IPS-18a (cell line): ENCODE data around the gene SLC27A5.

Experiments
- H3K27ac ChIP-seq: one replicate; pipeline ENCODE4 v1.5.1; 2013; ENCODE audit warnings: low read length
- H3K27me3 ChIP-seq: one replicate; pipeline ENCODE4 v1.6.1; 2013; ENCODE audit warnings: mild to moderate bottlenecking, low read length; ENCODE audit not compliant: control insufficient read depth, insufficient read depth
- H3K36me3 ChIP-seq: one replicate; pipeline ENCODE4 v1.6.1; 2013; ENCODE audit warnings: low read depth, low read length; ENCODE audit not compliant: control insufficient read depth
- H3K4me1 ChIP-seq: one replicate; pipeline ENCODE4 v1.6.1; 2013; ENCODE audit warnings: low read depth, low read length; ENCODE audit not compliant: control insufficient read depth
- H3K4me3 ChIP-seq: one replicate; pipeline ENCODE4 v1.5.1; 2013; ENCODE audit warnings: low read length
- H3K9ac ChIP-seq: one replicate; pipeline ENCODE4 v1.6.1; 2013; ENCODE audit warnings: mild to moderate bottlenecking, low read length, moderate library complexity
- H3K9me3 ChIP-seq: one replicate; pipeline ENCODE4 v1.6.1; 2013; ENCODE audit warnings: low read depth, low read length; ENCODE audit not compliant: control insufficient read depth

Gene SLC27A5

GRCh38 chr19:58511353-58512208 is at the start of gene SLC27A5:
SLC27A5 (minus strand) TSS chr19:58511992; CDS start chr19:58511955, 37 bp downstream.
- Histone ChIP-seq H3K4me3 (no peak within 1 kb of the TSS), H3K36me3 (no peaks in the 10 kb centered on the region), H3K27ac (no peak within 1 kb of the TSS), H3K4me1 (peaks cover 15% of the 10 kb centered on the region), H3K9ac (no peak within 1 kb of the TSS), H3K27me3 (no peaks in the 10 kb centered on the region), H3K9me3 (no peaks in the 10 kb centered on the region)

- no peak overlapping the region for H3K4me3 ChIP-seq
- H3K9ac ChIP-seq: no peak overlapping the region
- H3K9me3 ChIP-seq: no peaks in the 10 kb centered on the region
- peaks cover 11% of the 10 kb centered on the region for H3K36me3 ChIP-seq
- no peak overlapping the region for H3K27ac ChIP-seq
- H3K4me1 ChIP-seq: peaks cover 7% of the 10 kb centered on the region
- H3K27me3 ChIP-seq: no peaks in the 10 kb centered on the region
Observed at GRCh38 chr19:58560921-58561320, 49.1 kb upstream of the SLC27A5 start.

- H3K27ac ChIP-seq: peak overlapping the region; percentile 73
- H3K4me3 ChIP-seq: peak overlapping the region; percentile 92
- H3K36me3 ChIP-seq: peaks cover 12% of the 10 kb centered on the region
- H3K27me3 ChIP-seq: no peaks in the 10 kb centered on the region
- no peaks in the 10 kb centered on the region for H3K9me3 ChIP-seq
- H3K4me1 ChIP-seq: peaks cover 9% of the 10 kb centered on the region
- peak overlapping the region; percentile 98 for H3K9ac ChIP-seq
Observed at GRCh38 chr19:58560007-58560887, 48.5 kb upstream of the SLC27A5 start.

- Histone ChIP-seq H3K27me3 (no peaks in the 10 kb centered on the region), H3K27ac (peak overlapping the region; percentile 98), H3K4me1 (peaks cover 9% of the 10 kb centered on the region), H3K9ac (peak overlapping the region; percentile 98), H3K36me3 (peaks cover 12% of the 10 kb centered on the region), H3K9me3 (no peaks in the 10 kb centered on the region), H3K4me3 (peak overlapping the region; percentile 92)
Observed at GRCh38 chr19:58559275-58560006, 47.6 kb upstream of the SLC27A5 start.

- Histone ChIP-seq H3K9ac (peak overlapping the region; percentile 98), H3K4me1 (peaks cover 9% of the 10 kb centered on the region), H3K27me3 (no peaks in the 10 kb centered on the region), H3K36me3 (peaks cover 12% of the 10 kb centered on the region), H3K9me3 (no peaks in the 10 kb centered on the region), H3K4me3 (peak overlapping the region; percentile 92), H3K27ac (peak overlapping the region; percentile 98)
Observed at GRCh38 chr19:58558623-58559274, 47.0 kb upstream of the SLC27A5 start.

- H3K4me3 ChIP-seq: peak within 1 kb of the TSS; percentile 92
- peaks cover 9% of the 10 kb centered on the region for H3K4me1 ChIP-seq
- H3K9me3 ChIP-seq: no peaks in the 10 kb centered on the region
- H3K27ac ChIP-seq: peak within 1 kb of the TSS; percentile 98
- H3K9ac ChIP-seq: peak within 1 kb of the TSS; percentile 98
- peaks cover 12% of the 10 kb centered on the region for H3K36me3 ChIP-seq
- H3K27me3 ChIP-seq: no peaks in the 10 kb centered on the region
Observed at GRCh38 chr19:58558066-58558622, 46.4 kb upstream of the SLC27A5 start, which contains the start of gene UBE2M. UBE2M (minus strand) TSS chr19:58558611; CDS start chr19:58558381, 230 bp downstream.

- Histone ChIP-seq H3K27ac (no peak overlapping the region), H3K4me1 (peaks cover 9% of the 10 kb centered on the region), H3K9me3 (no peaks in the 10 kb centered on the region), H3K36me3 (peaks cover 15% of the 10 kb centered on the region), H3K9ac (peak overlapping the region; percentile 75), H3K27me3 (no peaks in the 10 kb centered on the region), H3K4me3 (peak overlapping the region; percentile 88)
Observed at GRCh38 chr19:58557221-58558065, 45.7 kb upstream of the SLC27A5 start.

GRCh38 chr19:58556622-58557220 is 44.9 kb upstream of the SLC27A5 start:
- peaks cover 9% of the 10 kb centered on the region for H3K4me1 ChIP-seq
- H3K9me3 ChIP-seq: no peaks in the 10 kb centered on the region
- H3K9ac ChIP-seq: no peak overlapping the region
- H3K36me3 ChIP-seq: peaks cover 22% of the 10 kb centered on the region
- no peaks in the 10 kb centered on the region for H3K27me3 ChIP-seq
- peak overlapping the region; percentile 10 for H3K4me3 ChIP-seq
- H3K27ac ChIP-seq: no peak overlapping the region

GRCh38 chr19:58555920-58556621 is 44.3 kb upstream of the SLC27A5 start:
- H3K36me3 ChIP-seq: peaks cover 29% of the 10 kb centered on the region
- H3K9me3 ChIP-seq: no peaks in the 10 kb centered on the region
- no peaks in the 10 kb centered on the region for H3K27me3 ChIP-seq
- H3K4me3 ChIP-seq: peak overlapping the region; percentile 44
- H3K4me1 ChIP-seq: peaks cover 9% of the 10 kb centered on the region
- no peak overlapping the region for H3K27ac ChIP-seq
- H3K9ac ChIP-seq: no peak overlapping the region
